ENCODE data around the gene KHDRBS1. TPM values are rescaled to one million over a fixed set of nuclear protein-coding genes. Genes with fewer than 3 reads are reported as not detected.
A peak's percentile ranks its signal among the peaks of the same experiment; 100 is the strongest.

The KHDRBS1 gene
- total and polyA plus RNA-seq, 9 of the 15 experiments (the other 6 are each of a cell fraction or from before 2014, with no cell fraction given): 48.4 to 257 (median 114) TPM

DNA sequence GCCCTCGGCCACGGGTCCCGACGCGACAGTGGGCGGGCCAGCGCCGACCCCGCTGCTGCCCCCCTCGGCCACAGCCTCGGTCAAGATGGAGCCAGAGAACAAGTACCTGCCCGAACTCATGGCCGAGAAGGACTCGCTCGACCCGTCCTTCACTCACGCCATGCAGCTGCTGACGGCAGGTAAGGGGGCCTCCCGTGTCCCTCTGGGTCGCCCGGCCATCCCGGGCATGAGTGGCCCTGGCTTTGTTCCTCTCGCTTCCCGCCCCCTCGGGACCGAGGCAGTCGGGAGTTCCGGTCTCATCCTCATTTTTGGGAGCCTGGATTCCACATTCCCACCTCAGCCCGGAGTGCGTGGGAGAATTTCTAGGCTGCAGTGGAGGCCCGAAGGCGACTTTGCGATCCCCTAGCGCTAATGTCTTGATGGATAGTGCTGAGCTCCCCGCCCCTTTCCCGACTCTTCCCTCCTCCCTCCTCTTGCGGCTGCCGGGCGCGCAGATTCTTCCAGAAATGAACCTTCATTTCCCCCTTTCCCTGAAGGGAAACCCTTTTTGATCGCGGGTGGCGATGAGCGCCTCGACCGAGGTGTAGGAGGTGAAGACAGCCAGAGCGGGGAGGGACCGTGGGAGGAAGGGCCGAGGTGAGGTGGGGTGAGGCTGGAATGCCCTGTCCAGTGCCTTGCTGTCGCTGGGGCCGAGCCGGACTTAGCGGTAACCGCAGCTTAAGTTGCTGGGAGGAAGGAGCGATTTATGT is 705 bp downstream of the KHDRBS1 start (continued):
- TF ChIP-seq BRD4 (IDR thresholded peaks at IDR 0.05) (0 out of 2 replicates have a peak, but pooled peaks have one; percentile 33), POLR2A (conservative IDR thresholded peaks at IDR 0.05) (0 out of 2 replicates have a peak, but pooled peaks have one; percentile 18)

DNA sequence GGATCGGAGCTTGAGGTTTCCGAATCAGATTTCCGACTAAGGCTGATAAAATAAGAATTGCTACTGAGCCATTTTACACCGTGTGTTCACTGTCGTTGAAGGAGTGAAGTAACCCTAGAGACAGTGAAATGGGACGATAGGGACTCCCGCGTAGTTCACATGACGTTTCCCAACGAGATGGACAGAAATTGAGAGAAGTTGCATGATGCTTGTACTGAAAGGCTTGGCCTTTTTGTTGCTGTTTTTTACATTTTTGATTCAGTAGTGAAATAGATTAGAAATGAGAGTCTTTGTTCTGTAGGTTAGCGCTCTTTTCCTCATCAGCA is 1.2 kb downstream of the KHDRBS1 start:
- peaks cover 20 to 41% of the 10 kb centered on the region in 2 experiments; a peak in 4 of 5 replicates for H3K4me1 ChIP-seq (replicated peaks in 1 of 2; ENCODE audit: control insufficient read depth in 2 of 2, insufficient read depth in 2 of 2, low read length in 2 of 2)
- H3K79me2 ChIP-seq (ENCODE audit: control insufficient read depth, insufficient read depth, low read length): peaks cover 61% of the 10 kb centered on the region
- no peak overlapping the region for H2AFZ ChIP-seq (ENCODE audit: low read depth, low read length)
- peaks cover 27% of the 10 kb centered on the region for H4K20me1 ChIP-seq (replicated peaks; ENCODE audit: control insufficient read depth, insufficient read depth, low read length)
- FAIRE-seq: no peak
- H3K4me2 ChIP-seq (ENCODE audit: insufficient read depth, low read length): peak overlapping the region; percentile 87
- TSS peak; percentile 47 for BruUV-seq (replicated peaks)
- no peaks in the 10 kb centered on the region for H3K9me1 ChIP-seq (ENCODE audit: control insufficient read depth, insufficient read depth, low read length)
- peaks cover 32% of the 10 kb centered on the region for H3K36me3 ChIP-seq (ENCODE audit: control insufficient read depth, insufficient read depth, low read length)
- peak overlapping the region; percentile 96 to 98 for H3K9ac ChIP-seq (ENCODE audit: insufficient read depth in 1 of 2, low read depth in 2 of 2, low read length in 2 of 2)
- peak overlapping the region; percentile 82 for H3K4me3 ChIP-seq
- ATAC-seq: peak; percentile 4
- POLR2A ChIA-PET: interaction anchor here (0.7 to 2.4 kb wide), 7 partner anchors 9 to 200 kb away, joined by 3 to 15 read pairs (median 3); no protein-coding TSS in a partner anchor
- no peaks in the 10 kb centered on the region for H3K9me3 ChIP-seq (replicated peaks; ENCODE audit: control insufficient read depth, insufficient read depth, low read depth, low read length)
- under 1% methylated on average over 11 of the region's 11 CpGs for WGBS (ENCODE audit: insufficient coverage, low coverage, missing lambda C conversion rate)
- intact Hi-C loops (cut with micrococcal nuclease): loop anchor here (5.0 to 10.0 kb wide), 2 partner anchors 38 to 170 kb away; no protein-coding TSS in a partner anchor
- no peak for DNase-seq (ENCODE audit: extremely low read depth in 1 of 4, low spot score in 3 of 4)
- in situ Hi-C loops (cut with MboI): no loop called here
- CTCF ChIA-PET (ENCODE audit: low intra/inter-chr PET ratio): interaction anchor here (0.6 kb wide), 1 partner anchor 70 kb away, joined by 3 read pairs; no protein-coding TSS in a partner anchor
- H3K27me3 ChIP-seq (ENCODE audit: control insufficient read depth in 2 of 2, insufficient read depth in 2 of 2, low read length in 2 of 2): no peaks in the 10 kb centered on the region
- peak overlapping the region; percentile 95 for H3K27ac ChIP-seq (ENCODE audit: extremely low read depth, low read depth, low read length)
- TF ChIP-seq SAP30 (IDR thresholded peaks at IDR 0.05; ENCODE audit: borderline replicate concordance, insufficient read depth, low read depth, low read length, poor library complexity, severe bottlenecking) (peak; percentile 3), MYC (IDR thresholded peaks at IDR 0.05; ENCODE audit: low read depth, low read length) (0 out of 2 replicates have a peak, but pooled peaks have one; percentile 7), MYC (CRISPR knock-in tag; IDR thresholded peaks at IDR 0.05; ENCODE audit: borderline replicate concordance, low read depth) (no peak), RAD21 (CRISPR knock-in tag; conservative IDR thresholded peaks at IDR 0.05 in 1 of 2, IDR thresholded peaks at IDR 0.05 in 1 of 2) (no peak), ZNF263 (CRISPR knock-in tag; IDR thresholded peaks at IDR 0.05; ENCODE audit: borderline replicate concordance) (0 out of 2 replicates have a peak, but pooled peaks have one; percentile 9), BRD4 (IDR thresholded peaks at IDR 0.05) (0 out of 2 replicates have a peak, but pooled peaks have one; percentile 8), PURB (CRISPR knock-in tag; IDR thresholded peaks at IDR 0.05; ENCODE audit: low read depth) (no peak), CREM (IDR thresholded peaks at IDR 0.05; ENCODE audit: low read depth) (peak; percentile 28), GABPA (tag; conservative IDR thresholded peaks at IDR 0.05; ENCODE audit: low read depth) (no peak), ZNF589 (CRISPR knock-in tag; IDR thresholded peaks at IDR 0.05; ENCODE audit: low read depth) (no peak), NR2C1 (IDR thresholded peaks at IDR 0.05) (no peak), NR2C1 (tag; IDR thresholded peaks at IDR 0.05) (no peak), CHD1 (IDR thresholded peaks at IDR 0.05; ENCODE audit: low read length) (peak; percentile 86), FOXA1 (IDR thresholded peaks at IDR 0.05; ENCODE audit: borderline replicate concordance) (no peak), FOXA3 (CRISPR knock-in tag; conservative IDR thresholded peaks at IDR 0.05 in 1 of 2, IDR thresholded peaks at IDR 0.05 in 1 of 2) (no peak), CEBPB (tag; IDR thresholded peaks at IDR 0.05) (0 out of 2 replicates have a peak, but pooled peaks have one; percentile 11), KDM1A (IDR thresholded peaks at IDR 0.05) (peak in 1 of 2 experiments; percentile 8; a peak in 1 of 4 replicates), ETV1 (tag; conservative IDR thresholded peaks at IDR 0.05; ENCODE audit: low read depth) (0 out of 2 replicates have a peak, but pooled peaks have one; percentile 51)
- TF ChIP-seq, protein P1, sequence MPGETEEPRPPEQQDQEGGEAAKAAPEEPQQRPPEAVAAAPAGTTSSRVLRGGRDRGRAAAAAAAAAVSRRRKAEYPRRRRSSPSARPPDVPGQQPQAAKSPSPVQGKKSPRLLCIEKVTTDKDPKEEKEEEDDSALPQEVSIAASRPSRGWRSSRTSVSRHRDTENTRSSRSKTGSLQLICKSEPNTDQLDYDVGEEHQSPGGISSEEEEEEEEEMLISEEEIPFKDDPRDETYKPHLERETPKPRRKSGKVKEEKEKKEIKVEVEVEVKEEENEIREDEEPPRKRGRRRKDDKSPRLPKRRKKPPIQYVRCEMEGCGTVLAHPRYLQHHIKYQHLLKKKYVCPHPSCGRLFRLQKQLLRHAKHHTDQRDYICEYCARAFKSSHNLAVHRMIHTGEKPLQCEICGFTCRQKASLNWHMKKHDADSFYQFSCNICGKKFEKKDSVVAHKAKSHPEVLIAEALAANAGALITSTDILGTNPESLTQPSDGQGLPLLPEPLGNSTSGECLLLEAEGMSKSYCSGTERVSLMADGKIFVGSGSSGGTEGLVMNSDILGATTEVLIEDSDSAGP (CRISPR knock-in tag; IDR thresholded peaks at IDR 0.05): no peak

Data from K562 (cell line).